ENCODE measurements around the gene WWC1.
"Not testable (repeated sequence)": the region's sequence is repeated elsewhere in the genome, so short reads cannot be mapped to it uniquely, and the experiment has no call there.

The WWC1 gene

GRCh38 chr5:168310541-168310940 lies 19.1 kb downstream of the WWC1 start:
- not testable (repeated sequence) for DNase-seq

- no peak for DNase-seq
Measured at GRCh38 chr5:168311061-168311566, 19.7 kb downstream of the WWC1 start.

GRCh38 chr5:168312606-168313295 lies 21.3 kb downstream of the WWC1 start:
- DNase-seq: no peak

- DNase-seq: no peak
Measured at GRCh38 chr5:168313596-168314204, 22.3 kb downstream of the WWC1 start.

GRCh38 chr5:168314735-168315411 lies 23.4 kb downstream of the WWC1 start:
- peak; percentile 98 for DNase-seq

- DNase-seq: no peak
Measured at GRCh38 chr5:168315416-168316138, 24.1 kb downstream of the WWC1 start.

GRCh38 chr5:168316139-168316578 lies 24.7 kb downstream of the WWC1 start:
- DNase-seq: no peak

- DNase-seq: no peak
Measured at GRCh38 chr5:168317096-168317520, 25.7 kb downstream of the WWC1 start.

- peak; percentile 98 for DNase-seq
Measured at GRCh38 chr5:168317521-168318147, 26.2 kb downstream of the WWC1 start.

GRCh38 chr5:168318240-168318639 lies 26.8 kb downstream of the WWC1 start:
- DNase-seq: no peak

GRCh38 chr5:168319774-168320173 lies 28.3 kb downstream of the WWC1 start:
- DNase-seq: no peak

- no peak for DNase-seq
Measured at GRCh38 chr5:168320805-168321204, 29.4 kb downstream of the WWC1 start.

- DNase-seq: peak; percentile 54
Measured at GRCh38 chr5:168324859-168325630, 33.6 kb downstream of the WWC1 start.

- peak; percentile 82 for DNase-seq
Measured at GRCh38 chr5:168327019-168327421, 35.6 kb downstream of the WWC1 start.

- DNase-seq: no peak
Measured at GRCh38 chr5:168327451-168327850, 36.0 kb downstream of the WWC1 start.

GRCh38 chr5:168327994-168328393 lies 36.5 kb downstream of the WWC1 start:
- peak; percentile 76 for DNase-seq

- peak; percentile 32 for DNase-seq
Measured at GRCh38 chr5:168328814-168329213, 37.4 kb downstream of the WWC1 start.

GRCh38 chr5:168329302-168329701 lies 37.9 kb downstream of the WWC1 start:
- no peak for DNase-seq

- DNase-seq: no peak
Measured at GRCh38 chr5:168332042-168332441, 40.6 kb downstream of the WWC1 start.

GRCh38 chr5:168334280-168334679 lies 42.8 kb downstream of the WWC1 start:
- DNase-seq: no peak

GRCh38 chr5:168334695-168335094 lies 43.2 kb downstream of the WWC1 start:
- peak; percentile 83 for DNase-seq

- no peak for DNase-seq
Measured at GRCh38 chr5:168337361-168337760, 45.9 kb downstream of the WWC1 start.

All from fibroblast of skin of abdomen (primary cell).